Stimulated activated CD8-positive, alpha-beta memory T cell treated with anti-CD3 and anti-CD28 coated beads, Interleukin-12 subunit alpha, Interleukin-12 subunit beta, amount 100 ng/mL, for 24 hours (primary cell): Measurements from ENCODE around the gene ZNF396.

Experiments
- DNase-seq: peaks from one replicate; pipeline ENCODE4 v3.0.0-alpha.2; 2020; ENCODE audit errors: extremely low read depth

ZNF396 gene

DNA sequence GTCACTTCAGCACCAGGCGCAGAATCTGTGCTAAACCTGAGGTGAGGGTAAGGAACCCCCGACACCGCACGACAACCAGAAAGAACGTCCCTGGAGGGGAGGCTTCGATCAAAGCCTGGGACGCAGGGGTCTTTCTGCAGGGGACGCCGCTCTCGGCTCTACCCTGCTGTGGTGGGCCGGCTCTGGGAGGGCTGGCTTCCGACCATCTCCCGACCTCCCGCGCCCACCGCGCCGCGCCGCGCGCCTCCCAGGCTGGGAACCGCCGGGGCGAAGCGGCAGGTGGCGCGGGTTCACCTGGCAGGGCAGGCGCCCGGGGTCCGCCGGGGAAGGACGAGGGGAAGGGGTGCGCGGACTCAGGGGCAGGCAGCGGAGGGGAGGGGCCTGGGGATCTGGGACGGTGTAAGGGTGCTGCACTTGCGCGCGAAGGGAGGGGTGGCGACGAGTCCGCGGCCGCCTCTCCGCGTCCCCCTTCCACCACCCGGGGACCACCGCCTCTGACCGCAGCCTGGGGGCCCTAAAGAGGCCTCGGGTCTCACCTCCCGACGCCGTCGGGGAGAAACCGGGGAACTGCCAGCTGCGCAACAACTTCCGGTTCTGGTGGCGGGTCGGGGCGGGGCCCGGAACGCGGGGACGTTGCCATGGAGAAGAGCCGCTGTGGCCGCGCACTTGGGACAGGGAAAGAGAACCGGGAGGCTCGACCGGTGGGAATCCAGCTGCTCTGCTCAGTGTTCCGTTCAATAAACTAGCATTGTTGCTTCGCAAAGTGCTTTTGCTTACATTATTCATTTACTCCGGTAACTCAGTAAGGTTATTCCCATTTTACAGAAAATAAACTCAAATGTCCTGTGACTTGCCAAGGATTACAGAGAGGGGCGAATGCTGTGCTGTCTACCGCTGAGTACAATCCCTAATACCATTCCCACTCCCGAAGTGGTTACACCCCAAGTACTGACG, at the start of gene ZNF396:
TSS of gene ZNF396 (minus strand) at position 596 of the 954 bp plus-strand sequence. CDS start 3,045 bp downstream, outside the sequence.
- DNase-seq, result no peak

DNA sequence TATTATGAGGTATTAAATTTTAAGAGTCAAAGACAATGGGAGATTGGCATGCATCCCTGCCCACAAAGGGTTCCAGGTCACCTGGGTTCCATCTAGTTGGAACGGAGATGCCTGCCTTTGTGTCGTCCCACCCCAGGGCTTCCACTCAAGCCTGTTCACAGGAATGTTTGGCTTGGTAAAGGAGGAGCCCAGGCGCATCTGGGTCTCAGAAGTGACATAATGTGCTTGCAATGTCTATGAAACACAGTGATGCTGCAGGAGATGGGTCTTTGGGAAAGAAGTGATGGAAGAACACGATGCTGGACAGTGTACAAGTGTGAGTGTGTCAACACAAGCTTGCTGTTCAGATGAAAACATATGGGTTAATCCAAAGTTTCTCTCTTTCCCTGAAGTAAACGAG, 49.6 kb upstream of the ZNF396 start:
- no peak for DNase-seq

GRCh38 chr18:35424356-35424755, 47.2 kb upstream of the ZNF396 start:
- DNase-seq, result no peak

DNA sequence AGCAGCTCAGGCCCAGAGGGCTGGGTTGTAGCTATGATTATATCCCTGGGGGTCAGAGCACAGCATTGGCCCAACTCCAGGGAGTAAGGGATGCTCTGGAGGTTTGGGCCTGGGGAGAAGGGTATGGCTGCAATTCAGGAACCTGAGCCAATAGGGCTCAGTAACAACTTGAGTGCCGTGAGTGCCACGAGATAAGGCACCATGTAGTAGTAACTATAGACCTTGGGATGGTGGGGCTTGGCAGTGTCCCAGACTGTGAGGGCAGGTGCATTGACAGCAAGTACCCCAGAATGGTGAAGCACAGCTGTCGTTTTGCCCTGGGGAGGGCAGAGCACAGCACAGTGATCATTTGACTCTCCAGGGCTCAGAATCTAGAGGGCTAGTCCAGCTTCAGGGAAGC, 45.1 kb upstream of the ZNF396 start:
- DNase-seq, result no peak

DNA sequence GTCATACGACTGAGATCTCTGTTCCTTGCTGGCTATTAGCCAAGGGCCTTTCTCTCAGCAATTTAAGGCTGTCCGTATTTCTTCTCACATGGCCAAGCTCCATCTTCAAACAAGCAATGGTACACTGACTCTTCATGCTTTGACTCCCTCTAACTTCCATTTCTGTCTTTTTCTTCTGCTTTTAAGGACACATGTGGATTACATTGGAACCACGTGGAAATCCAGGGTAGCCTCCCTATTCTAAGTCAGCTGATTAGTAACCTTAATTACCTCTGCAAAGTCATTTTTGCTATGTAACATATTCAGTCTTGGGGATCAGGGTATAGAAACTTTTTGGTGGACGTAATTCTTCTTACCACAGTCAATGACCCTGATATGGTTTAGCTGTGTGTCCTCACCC, 41.5 kb upstream of the ZNF396 start:
- no peak for DNase-seq

DNA sequence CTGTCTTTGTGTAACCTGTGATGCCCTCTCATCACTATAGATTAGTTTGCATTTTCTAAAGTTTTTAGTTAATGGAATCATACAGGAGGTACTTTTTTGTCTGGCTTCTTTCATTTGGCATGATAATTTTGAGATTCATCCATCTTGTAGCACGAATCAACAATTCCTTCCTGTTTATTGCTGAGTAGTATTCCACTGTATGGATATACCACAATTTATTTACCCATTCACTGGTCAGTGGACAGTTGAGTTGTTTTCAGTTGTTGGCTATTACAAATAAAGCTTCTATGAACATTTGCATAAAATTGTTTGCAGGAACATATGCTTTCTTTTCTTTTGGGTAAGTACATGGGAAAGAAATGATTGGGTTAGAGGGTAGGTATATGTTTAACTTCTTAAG, 40.1 kb upstream of the ZNF396 start:
- no peak for DNase-seq

DNA sequence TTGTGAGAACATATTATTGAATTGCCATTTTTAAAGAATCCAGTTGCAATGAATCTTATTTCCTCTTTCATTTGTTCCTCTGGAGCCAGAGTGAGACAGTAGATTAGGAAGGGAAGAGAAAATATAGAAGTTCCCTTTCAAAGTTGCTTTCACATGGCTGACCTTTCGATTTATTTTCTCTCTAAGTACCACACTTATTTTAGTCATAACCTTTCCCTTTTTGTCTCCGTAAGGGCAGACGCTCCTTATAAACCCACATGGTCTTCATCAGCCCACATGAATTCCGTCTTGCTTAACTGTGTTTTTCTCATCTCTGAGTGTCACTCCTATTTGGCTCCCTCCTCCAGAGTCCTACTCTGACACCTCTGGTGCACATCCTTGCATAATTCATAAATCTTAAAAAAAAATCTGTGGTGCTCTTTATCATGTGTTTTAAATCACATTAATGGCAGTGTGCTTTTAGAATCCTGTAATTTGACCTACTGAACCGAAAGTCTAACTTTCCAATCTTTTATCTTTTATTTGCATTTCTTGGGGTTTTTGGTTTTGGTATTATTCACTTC, 38.5 kb upstream of the ZNF396 start:
- DNase-seq, result no peak

DNA sequence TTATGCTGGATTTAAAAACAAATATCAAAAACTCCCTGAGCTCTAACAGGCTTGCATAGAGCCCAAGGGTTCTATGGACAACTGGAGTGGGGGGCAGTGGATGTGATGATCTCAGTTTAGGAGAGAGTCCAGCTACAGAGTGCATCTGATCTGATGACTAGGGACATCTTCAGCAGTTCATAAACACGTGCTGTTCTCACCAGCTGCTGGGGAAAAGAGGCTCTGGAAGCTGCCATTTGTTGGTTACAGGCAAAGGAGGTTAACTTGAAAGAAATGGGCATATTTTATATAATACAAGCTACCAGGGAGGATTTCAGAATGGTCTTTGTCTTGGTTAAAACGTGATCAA, 36.0 kb upstream of the ZNF396 start:
- no peak for DNase-seq

GRCh38 chr18:35411625-35412351, 34.7 kb upstream of the ZNF396 start:
- no peak for DNase-seq

- no peak for DNase-seq
These were observed 33.4 kb upstream of the ZNF396 start for GRCh38 chr18:35410561-35410960.

DNA sequence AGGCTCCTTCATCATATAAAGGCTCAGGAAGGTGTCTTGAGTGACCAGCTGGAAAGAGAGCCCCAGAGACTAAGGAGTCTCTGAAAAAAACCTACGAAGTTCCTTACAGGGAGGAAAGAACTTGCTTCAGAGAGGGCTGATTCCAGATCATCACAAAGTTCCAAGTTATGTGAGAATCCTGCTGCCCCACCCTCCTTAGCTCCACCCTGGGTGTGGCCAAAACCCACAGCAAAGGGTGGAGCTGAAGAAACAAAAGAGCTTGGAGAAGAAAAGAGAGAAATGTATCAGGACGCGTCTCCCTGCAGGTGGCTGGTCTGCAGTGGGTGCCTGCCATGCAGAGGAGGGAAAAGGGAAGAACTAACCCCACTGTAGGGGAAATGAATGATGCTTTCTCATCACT, 32.8 kb upstream of the ZNF396 start:
- DNase-seq, result no peak

GRCh38 chr18:35408843-35409261, 31.7 kb upstream of the ZNF396 start:
- no peak for DNase-seq

- no peak for DNase-seq
These were observed 30.8 kb upstream of the ZNF396 start for GRCh38 chr18:35407871-35408481.

GRCh38 chr18:35406666-35407065, 29.5 kb upstream of the ZNF396 start:
- DNase-seq, result no peak

GRCh38 chr18:35397976-35398375, 20.8 kb upstream of the ZNF396 start:
- DNase-seq, result no peak

DNA sequence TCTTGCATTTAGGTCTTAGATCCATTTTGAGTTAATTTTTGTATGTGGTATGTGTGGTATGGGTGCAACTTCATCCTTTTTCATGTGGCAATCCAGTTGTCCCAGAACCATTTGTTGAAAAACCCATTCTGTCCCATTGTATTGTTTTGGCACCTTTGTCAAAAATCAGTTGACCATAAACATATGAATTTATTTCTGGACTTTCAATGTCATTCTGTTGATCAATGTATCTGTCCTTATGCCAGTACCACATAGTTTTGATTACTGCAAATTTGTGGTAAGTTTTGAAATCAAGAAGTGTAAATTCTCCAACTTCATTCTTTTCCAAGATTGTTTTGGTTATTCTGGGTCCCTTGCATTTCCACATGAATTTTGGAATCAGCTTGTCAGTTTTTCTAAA, 16.6 kb upstream of the ZNF396 start:
- no peak for DNase-seq

- no peak for DNase-seq
These were observed 15.2 kb upstream of the ZNF396 start for GRCh38 chr18:35392375-35392774.

GRCh38 chr18:35390951-35391700, 14.0 kb upstream of the ZNF396 start:
- no peak for DNase-seq

DNA sequence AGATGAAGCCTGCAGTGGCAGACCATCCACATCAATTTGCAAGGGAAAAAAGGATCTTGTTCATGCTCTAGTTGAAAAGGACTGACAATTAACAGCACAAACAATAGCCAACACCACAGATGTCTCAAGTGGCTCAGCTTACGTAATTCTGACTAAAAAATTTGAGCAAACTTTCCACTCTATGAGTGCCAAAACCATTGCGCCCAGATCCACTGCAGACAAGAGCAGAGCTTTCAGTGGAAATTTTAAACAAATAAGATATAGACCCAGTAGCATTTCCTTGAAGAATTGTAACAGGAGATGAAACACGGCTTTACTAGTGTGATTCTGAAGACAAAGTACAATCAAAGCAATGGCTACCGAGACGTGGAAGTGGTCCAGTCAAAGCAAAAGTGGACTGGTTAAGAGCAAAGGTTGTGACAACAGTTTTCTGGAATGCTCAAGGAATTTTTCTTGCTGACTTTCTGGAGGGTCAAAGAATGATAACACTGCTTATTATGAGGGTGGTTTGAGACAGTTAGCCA, 12.0 kb upstream of the ZNF396 start:
- no peak for DNase-seq

DNA sequence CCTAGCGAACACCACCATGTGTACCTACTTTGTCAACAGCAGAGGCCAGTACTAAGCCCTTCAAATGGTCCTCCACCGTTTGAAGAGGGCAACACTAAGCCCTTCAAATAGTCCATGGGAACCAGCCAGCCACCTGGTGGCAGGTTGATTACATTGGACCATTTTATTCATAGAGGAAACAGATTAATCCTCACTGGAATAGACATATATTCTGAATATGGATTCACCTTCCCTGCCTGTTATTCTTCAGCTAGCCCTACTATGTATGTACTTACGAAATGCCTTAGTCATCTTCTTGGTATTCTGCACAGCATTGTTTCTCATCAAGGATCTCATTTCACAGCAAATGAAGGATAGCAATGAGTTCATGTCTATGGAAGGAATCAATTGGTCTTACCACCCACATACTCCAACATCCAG, 10.0 kb upstream of the ZNF396 start:
- DNase-seq, result no peak

DNA sequence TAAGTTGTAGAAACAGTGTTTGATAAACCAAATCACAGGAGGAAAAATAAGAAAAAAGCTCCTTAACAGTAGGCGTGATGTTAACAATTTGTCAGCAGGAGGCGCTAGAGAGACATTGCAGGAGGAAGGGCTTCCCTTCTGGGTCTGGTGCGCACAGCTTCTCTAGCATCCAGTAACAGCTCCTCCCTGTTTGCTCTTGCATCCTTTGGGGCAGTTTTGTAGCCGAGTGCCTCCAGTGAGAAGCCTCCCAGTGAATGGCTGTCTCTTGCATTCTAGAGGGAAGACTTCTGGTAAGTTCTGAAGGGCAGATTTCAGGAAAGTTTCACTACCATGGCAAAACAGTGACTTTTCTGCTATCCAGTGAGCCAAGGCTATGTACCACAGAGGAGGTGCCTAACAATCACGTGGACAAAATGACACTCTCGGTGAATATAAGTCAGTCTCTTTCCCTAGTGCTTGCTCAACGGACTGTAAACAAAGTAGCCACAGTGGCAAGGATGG, 9.5 kb upstream of the ZNF396 start:
- no peak for DNase-seq
